ENCODE data around the gene TICAM2. TPM values are rescaled to one million over a fixed set of nuclear protein-coding genes. Genes with fewer than 3 reads are reported as not detected.

Gene TICAM2
- total and polyA plus RNA-seq, 2 donors (not counting 1 experiment from before 2014, with no cell fraction given), result 0.55 to 5.4 TPM

- ATAC-seq (ENCODE audit: low read depth) (no peak), DNase-seq (peak; percentile 40)
- Histone ChIP-seq H3K27me3 (replicated peaks in 1 of 4; ENCODE audit: control extremely low read depth in 1 of 4, control insufficient read depth in 3 of 4, insufficient read depth in 4 of 4, low read length in 3 of 4) (peaks cover 0 to under 1% (median 0%) of the 10 kb centered on the region in 4 experiments), H3K9ac (ENCODE audit: low read length) (peak overlapping the region; percentile 97), H3K79me2 (ENCODE audit: control insufficient read depth, insufficient read depth, low read length) (peaks cover 40% of the 10 kb centered on the region), H3K36me3 (replicated peaks in 1 of 2; ENCODE audit: control extremely low read depth in 1 of 2, control insufficient read depth in 1 of 2, extremely low read depth in 1 of 2, insufficient read depth in 2 of 2, low read length in 1 of 2) (peaks cover 0 to 6% of the 10 kb centered on the region in 2 experiments), H3K27ac (ENCODE audit: low read length in 2 of 2) (peak overlapping the region; percentile 88 to 96), H2AFZ (ENCODE audit: insufficient read depth, low read depth, low read length, poor library complexity, severe bottlenecking) (peak overlapping the region; percentile 90), H4K20me1 (ENCODE audit: control insufficient read depth, insufficient read depth, low read length, poor library complexity, severe bottlenecking) (peaks cover 17% of the 10 kb centered on the region), H3K4me3 (ENCODE audit: control extremely low read depth in 1 of 5, extremely low read depth in 1 of 5, insufficient read depth in 1 of 5, low read depth in 2 of 5, low read length in 4 of 5) (peak overlapping the region; percentile 22 to 90 (median 81)), H3K4me2 (replicated peaks; ENCODE audit: low read depth, low read length, poor library complexity, severe bottlenecking) (peak overlapping the region; percentile 86), H3K9me3 (ENCODE audit: control extremely low read depth in 1 of 3, control insufficient read depth in 2 of 3, insufficient read depth in 1 of 3, low read length in 2 of 3) (no peaks in the 10 kb centered on the region), H3K4me1 (ENCODE audit: control insufficient read depth in 2 of 2, insufficient read depth in 2 of 2, low read length in 2 of 2) (peaks cover 32 to 35% of the 10 kb centered on the region in 2 donors)
- no peak overlapping the region for H3K27ac Mint-ChIP-seq
- ChIA-PET POLR2A (interaction anchor here (1.3 to 1.6 kb wide), 2 partner anchors 21 to 80 kb away, joined by 3 read pairs; partner anchors contain the start of gene FEM1C), CTCF (interaction anchor here (0.6 to 2.7 kb wide), 11 partner anchors 9 to 443 kb away, joined by 3 to 8 read pairs (median 3); partner anchors contain the start of genes AP3S1, ATG12 and TICAM2)
- no peak overlapping the region for H3K4me3 Mint-ChIP-seq
- H3K9me3 Mint-ChIP-seq (ENCODE audit: insufficient read depth), result no peaks in the 10 kb centered on the region
- peaks cover 27% of the 10 kb centered on the region for H3K4me1 Mint-ChIP-seq
- TF ChIP-seq CTCF (IDR thresholded peaks at IDR 0.05) (no peak), EZH2 (IDR thresholded peaks at IDR 0.05; ENCODE audit: borderline replicate concordance, insufficient read depth, low read depth, low read length, poor library complexity, severe bottlenecking) (no peak)
- H3K27me3 Mint-ChIP-seq, result no peaks in the 10 kb centered on the region
- WGBS (ENCODE audit: insufficient coverage), result 75% methylated on average over 1 of the region's 3 CpGs
- intact Hi-C loops (cut with micrococcal nuclease), result no loop called here
Measured at GRCh38 chr5:115624994-115625393, 22.7 kb upstream of the TICAM2 start.

GRCh38 chr5:115623658-115624057 is 21.4 kb upstream of the TICAM2 start:
- Histone ChIP-seq H3K4me2 (replicated peaks; ENCODE audit: low read depth, low read length, poor library complexity, severe bottlenecking) (peak overlapping the region; percentile 86), H2AFZ (ENCODE audit: insufficient read depth, low read depth, low read length, poor library complexity, severe bottlenecking) (no peak overlapping the region), H3K9me3 (ENCODE audit: control extremely low read depth in 1 of 3, control insufficient read depth in 2 of 3, insufficient read depth in 1 of 3, low read length in 2 of 3) (no peaks in the 10 kb centered on the region), H3K9ac (ENCODE audit: low read length) (no peak overlapping the region), H3K79me2 (ENCODE audit: control insufficient read depth, insufficient read depth, low read length) (peaks cover 37% of the 10 kb centered on the region), H3K27me3 (replicated peaks in 1 of 4; ENCODE audit: control extremely low read depth in 1 of 4, control insufficient read depth in 3 of 4, insufficient read depth in 4 of 4, low read length in 3 of 4) (no peaks in the 10 kb centered on the region), H3K27ac (ENCODE audit: low read length in 2 of 2) (peak overlapping the region; percentile 4 to 96), H3K36me3 (replicated peaks in 1 of 2; ENCODE audit: control extremely low read depth in 1 of 2, control insufficient read depth in 1 of 2, extremely low read depth in 1 of 2, insufficient read depth in 2 of 2, low read length in 1 of 2) (peaks cover 1 to 18% of the 10 kb centered on the region in 2 experiments), H3K4me1 (ENCODE audit: control insufficient read depth in 2 of 2, insufficient read depth in 2 of 2, low read length in 2 of 2) (peaks cover 32 to 35% of the 10 kb centered on the region in 2 donors), H4K20me1 (ENCODE audit: control insufficient read depth, insufficient read depth, low read length, poor library complexity, severe bottlenecking) (peaks cover 17% of the 10 kb centered on the region), H3K4me3 (ENCODE audit: control extremely low read depth in 1 of 5, extremely low read depth in 1 of 5, insufficient read depth in 1 of 5, low read depth in 2 of 5, low read length in 4 of 5) (no peak overlapping the region)
- Mint-ChIP-seq H3K27ac (no peak overlapping the region), H3K27me3 (no peaks in the 10 kb centered on the region), H3K4me1 (peaks cover 27% of the 10 kb centered on the region), H3K4me3 (no peak overlapping the region), H3K9me3 (ENCODE audit: insufficient read depth) (no peaks in the 10 kb centered on the region)
- no peak for ATAC-seq (ENCODE audit: low read depth)
- DNase-seq, result no peak
- 92% methylated on average over 3 of the region's 5 CpGs for WGBS (ENCODE audit: insufficient coverage)
- TF ChIP-seq EZH2 (IDR thresholded peaks at IDR 0.05; ENCODE audit: borderline replicate concordance, insufficient read depth, low read depth, low read length, poor library complexity, severe bottlenecking) (no peak), CTCF (IDR thresholded peaks at IDR 0.05) (no peak)
- intact Hi-C loops (cut with micrococcal nuclease), result no loop called here
- ChIA-PET POLR2A (interaction anchor here (1.1 kb wide), 1 partner anchor 461 kb away, joined by 3 read pairs; the partner anchor contains the start of gene COMMD10), CTCF (interaction anchor here (0.7 to 2.1 kb wide), 7 partner anchors 15 to 444 kb away, joined by 3 to 8 read pairs (median 4); no protein-coding TSS in a partner anchor)

All from B cell (primary cell).